Measurements from ENCODE around the gene ZNF526. TPM values are rescaled to one million over a fixed set of nuclear protein-coding genes. Genes with fewer than 3 reads are reported as not detected.

The ZNF526 gene, protein sequence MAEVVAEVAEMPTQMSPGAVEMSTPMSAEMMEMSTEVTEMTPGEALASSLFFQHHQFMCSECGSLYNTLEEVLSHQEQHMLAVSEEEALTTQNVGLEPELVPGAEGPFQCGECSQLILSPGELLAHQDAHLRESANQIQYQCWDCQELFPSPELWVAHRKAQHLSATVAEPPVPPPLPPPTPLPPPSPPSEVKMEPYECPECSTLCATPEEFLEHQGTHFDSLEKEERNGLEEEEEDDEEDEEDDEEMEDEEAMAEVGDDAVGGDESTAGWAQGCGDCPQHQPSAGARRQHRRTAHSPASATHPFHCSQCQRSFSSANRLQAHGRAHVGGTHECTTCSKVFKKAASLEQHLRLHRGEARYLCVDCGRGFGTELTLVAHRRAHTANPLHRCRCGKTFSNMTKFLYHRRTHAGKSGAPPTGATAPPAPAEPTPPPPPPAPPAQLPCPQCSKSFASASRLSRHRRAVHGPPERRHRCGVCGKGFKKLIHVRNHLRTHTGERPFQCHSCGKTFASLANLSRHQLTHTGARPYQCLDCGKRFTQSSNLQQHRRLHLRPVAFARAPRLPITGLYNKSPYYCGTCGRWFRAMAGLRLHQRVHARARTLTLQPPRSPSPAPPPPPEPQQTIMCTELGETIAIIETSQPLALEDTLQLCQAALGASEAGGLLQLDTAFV
- 1 to 10 TPM; 4.9 to 6.0 TPM for total RNA-seq

DNA sequence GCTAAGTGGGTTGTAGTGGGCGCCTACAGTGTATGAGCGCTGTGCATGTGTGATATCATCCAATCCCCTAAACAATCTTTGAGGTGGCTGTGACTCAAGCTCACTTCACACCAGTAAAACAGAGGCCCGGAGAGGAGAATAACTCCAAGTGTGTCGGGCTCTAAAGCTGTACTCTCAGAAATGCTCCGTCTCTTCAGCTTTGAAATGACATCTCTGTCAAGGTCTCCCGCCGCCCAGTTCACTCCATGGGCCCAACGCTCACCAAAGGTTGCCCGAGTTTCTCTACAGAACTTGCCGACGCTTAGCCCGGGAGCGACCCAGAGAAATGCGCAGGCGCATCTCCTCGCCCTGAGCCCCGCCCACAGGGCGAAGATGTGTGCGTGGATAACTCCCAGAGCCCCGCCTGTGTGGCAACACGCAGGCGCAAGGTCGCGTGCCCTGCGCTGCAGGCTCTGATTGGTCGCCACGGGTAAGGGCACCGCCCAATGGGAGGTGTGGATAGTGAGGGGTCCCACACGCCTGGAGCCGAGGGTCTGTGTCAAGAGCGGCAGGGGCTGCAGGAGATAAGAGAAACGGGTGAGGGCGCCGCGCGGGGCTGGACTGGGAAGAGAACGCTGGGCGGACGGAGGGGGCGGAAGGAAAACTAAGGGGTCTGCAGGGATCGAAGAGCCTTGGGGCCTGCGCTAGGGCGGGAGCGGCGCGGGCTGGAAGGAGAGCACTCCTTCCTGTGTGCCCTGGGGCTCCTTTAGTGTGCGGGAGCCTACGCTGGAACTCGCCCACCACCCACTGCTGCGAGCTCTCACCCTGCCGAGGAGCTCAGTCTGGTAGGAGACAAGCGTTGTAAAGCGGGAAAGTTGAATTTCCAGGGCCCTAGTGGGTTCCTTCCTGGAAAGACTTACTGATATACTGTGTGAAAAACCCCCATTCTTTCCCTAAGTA is at the start of gene ZNF526:
Gene ZNF526, plus strand, starts transcription at position 501 of the 939 bp plus-strand sequence. CDS start 4,092 bp downstream, outside the sequence.
- H3K27ac ChIP-seq, result peak within 1 kb of the TSS; percentile 65 to 92 (median 88)
- 1 to 2% methylated on average over 32 to 53 of the region's 53 CpGs for WGBS, 2 donors
- no peaks in the 10 kb centered on the region for H3K9me3 ChIP-seq
- H3K4me1 ChIP-seq, result peaks cover 48% of the 10 kb centered on the region
- TF ChIP-seq, protein P1, sequence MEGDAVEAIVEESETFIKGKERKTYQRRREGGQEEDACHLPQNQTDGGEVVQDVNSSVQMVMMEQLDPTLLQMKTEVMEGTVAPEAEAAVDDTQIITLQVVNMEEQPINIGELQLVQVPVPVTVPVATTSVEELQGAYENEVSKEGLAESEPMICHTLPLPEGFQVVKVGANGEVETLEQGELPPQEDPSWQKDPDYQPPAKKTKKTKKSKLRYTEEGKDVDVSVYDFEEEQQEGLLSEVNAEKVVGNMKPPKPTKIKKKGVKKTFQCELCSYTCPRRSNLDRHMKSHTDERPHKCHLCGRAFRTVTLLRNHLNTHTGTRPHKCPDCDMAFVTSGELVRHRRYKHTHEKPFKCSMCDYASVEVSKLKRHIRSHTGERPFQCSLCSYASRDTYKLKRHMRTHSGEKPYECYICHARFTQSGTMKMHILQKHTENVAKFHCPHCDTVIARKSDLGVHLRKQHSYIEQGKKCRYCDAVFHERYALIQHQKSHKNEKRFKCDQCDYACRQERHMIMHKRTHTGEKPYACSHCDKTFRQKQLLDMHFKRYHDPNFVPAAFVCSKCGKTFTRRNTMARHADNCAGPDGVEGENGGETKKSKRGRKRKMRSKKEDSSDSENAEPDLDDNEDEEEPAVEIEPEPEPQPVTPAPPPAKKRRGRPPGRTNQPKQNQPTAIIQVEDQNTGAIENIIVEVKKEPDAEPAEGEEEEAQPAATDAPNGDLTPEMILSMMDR (IDR thresholded peaks at IDR 0.05), result no peak
- peak in 2 of 3 donors; percentile 50 to 81 for TF ChIP-seq POLR2A (IDR thresholded peaks at IDR 0.05)
- DNase-seq (peak; percentile 97 to 98 (median 98)), ATAC-seq (peak; percentile 86)
- H3K27me3 ChIP-seq, result no peaks in the 10 kb centered on the region
- H3K4me3 ChIP-seq, result peak within 1 kb of the TSS; percentile 61 to 89
- peaks cover 0 to 10% of the 10 kb centered on the region in 2 donors for H3K36me3 ChIP-seq (replicated peaks in 1 of 2; ENCODE audit: insufficient read depth in 1 of 2, low read depth in 2 of 2)
- intact Hi-C loops (cut with DNase I), result no loop called here

DNA sequence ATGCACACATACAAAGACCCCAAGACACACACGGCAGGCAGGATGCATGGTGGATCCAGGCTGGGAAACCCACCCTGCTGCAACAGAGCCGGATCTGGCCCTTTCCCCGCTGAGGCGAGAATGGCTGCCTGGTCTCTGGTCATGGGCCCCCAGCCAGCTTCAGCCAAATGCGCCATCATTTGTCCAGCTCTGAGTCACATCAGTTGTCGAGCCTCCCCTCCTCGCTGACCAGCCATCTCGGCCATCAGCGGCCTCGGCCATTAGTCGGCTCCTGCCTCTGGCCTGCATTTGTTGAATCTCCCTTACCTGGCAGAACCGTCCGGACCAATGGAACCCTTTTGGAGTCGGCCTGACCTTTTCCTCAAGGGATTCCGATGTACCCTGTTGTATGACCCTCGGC is 49.4 kb upstream of the ZNF526 start:
- no peak for DNase-seq

DNA sequence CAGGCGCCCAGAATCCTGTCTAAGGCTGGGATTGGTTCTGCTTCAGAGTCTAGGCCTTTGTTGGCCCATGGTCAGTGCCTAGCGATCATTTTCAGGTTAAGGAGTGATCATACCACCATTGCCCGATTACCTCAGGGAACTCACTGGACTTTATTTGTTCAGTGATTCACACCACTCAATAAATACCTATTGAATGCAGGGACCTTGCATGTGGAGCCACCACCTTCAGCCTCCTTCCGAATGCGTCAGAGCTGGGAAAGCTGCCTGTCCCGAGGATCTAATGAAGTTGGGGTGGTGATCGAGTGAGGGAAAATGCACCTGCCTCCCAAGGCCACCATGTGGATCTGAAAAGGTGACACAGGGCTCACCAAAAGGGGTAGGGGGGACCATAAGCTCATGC is 47.9 kb upstream of the ZNF526 start:
- TF ChIP-seq, protein P1 (IDR thresholded peaks at IDR 0.05), result no peak
- no peak for TF ChIP-seq POLR2A (IDR thresholded peaks at IDR 0.05)
- Histone ChIP-seq H3K36me3 (replicated peaks in 1 of 2; ENCODE audit: insufficient read depth in 1 of 2, low read depth in 2 of 2) (no peaks in the 10 kb centered on the region), H3K4me3 (no peak overlapping the region), H3K4me1 (peaks cover 13% of the 10 kb centered on the region), H3K27ac (no peak overlapping the region), H3K9me3 (no peaks in the 10 kb centered on the region), H3K27me3 (peaks cover 0 to 8% of the 10 kb centered on the region in 2 donors)
- 58 to 80% methylated on average over 7 of the region's 7 CpGs for WGBS, 2 donors
- no peak for ATAC-seq
- intact Hi-C loops (cut with DNase I), result no loop called here
- DNase-seq, result peak in 1 of 4 donors; percentile 29

More for the DNA sequence above, 49.4 kb upstream of the ZNF526 start:
- Histone ChIP-seq H3K9me3 (no peaks in the 10 kb centered on the region), H3K4me3 (no peak overlapping the region), H3K27me3 (peaks cover 0 to 6% of the 10 kb centered on the region in 2 donors), H3K36me3 (replicated peaks in 1 of 2; ENCODE audit: insufficient read depth in 1 of 2, low read depth in 2 of 2) (no peaks in the 10 kb centered on the region), H3K4me1 (peaks cover under 1% of the 10 kb centered on the region), H3K27ac (no peak overlapping the region)
- ATAC-seq, result no peak
- 79 to 84% methylated on average over 10 to 16 of the region's 16 CpGs for WGBS, 2 donors
- TF ChIP-seq, protein P1 (IDR thresholded peaks at IDR 0.05), result no peak
- TF ChIP-seq POLR2A (IDR thresholded peaks at IDR 0.05), result no peak
- intact Hi-C loops (cut with DNase I), result no loop called here

DNA sequence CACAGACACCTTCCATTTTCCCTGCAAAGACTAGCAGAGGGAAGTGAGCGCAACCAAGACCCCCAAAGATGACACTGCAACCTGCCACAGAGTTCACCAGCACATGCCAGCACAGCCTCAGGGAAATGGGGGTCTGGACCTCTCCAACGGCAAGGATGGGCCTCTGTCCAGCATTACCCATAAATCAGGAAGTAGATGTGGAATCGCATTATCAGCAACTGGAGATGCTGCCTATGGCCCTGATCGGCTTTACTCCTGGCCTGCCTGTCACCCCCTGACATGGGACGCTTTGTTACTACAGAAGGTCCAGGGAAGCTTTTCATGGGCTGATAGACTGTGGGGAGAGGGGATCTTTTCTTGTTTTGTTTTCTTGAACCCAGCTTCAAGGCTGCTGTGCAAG is 46.4 kb upstream of the ZNF526 start:
- Histone ChIP-seq H3K27me3 (peaks cover 0 to 11% of the 10 kb centered on the region in 2 donors), H3K9me3 (no peaks in the 10 kb centered on the region), H3K36me3 (replicated peaks in 1 of 2; ENCODE audit: insufficient read depth in 1 of 2, low read depth in 2 of 2) (no peaks in the 10 kb centered on the region), H3K27ac (no peak overlapping the region), H3K4me1 (peaks cover 13% of the 10 kb centered on the region), H3K4me3 (no peak overlapping the region)
- DNase-seq, result no peak
- WGBS, 2 donors, result 71 to 84% methylated on average over 5 of the region's 5 CpGs
- intact Hi-C loops (cut with DNase I), result no loop called here
- TF ChIP-seq, protein P1 (IDR thresholded peaks at IDR 0.05), result no peak
- TF ChIP-seq POLR2A (IDR thresholded peaks at IDR 0.05), result no peak
- ATAC-seq, result no peak

Measured in body of pancreas (tissue), 4 donors.